GM12874 (cell line): Measurements from ENCODE around the gene OSBPL10.

Experiments
- CTCF ChIP-seq: IDR thresholded peaks from 2 replicates; pipeline ENCODE4 v1.5.1; 2011; ENCODE audit warnings: low read depth, mild to moderate bottlenecking, control low read depth, low read length, moderate library complexity; ENCODE audit not compliant: insufficient read depth

Gene OSBPL10

GRCh38 chr3:31645256-31645655, 335.8 kb downstream of the OSBPL10 start:
- no peak for TF ChIP-seq CTCF

- TF ChIP-seq CTCF: no peak
These were observed 341.2 kb downstream of the OSBPL10 start for GRCh38 chr3:31639828-31640227.

GRCh38 chr3:31636694-31637442, 344.2 kb downstream of the OSBPL10 start:
- no peak for TF ChIP-seq CTCF

- no peak for TF ChIP-seq CTCF
These were observed 345.0 kb downstream of the OSBPL10 start for GRCh38 chr3:31636049-31636448.

GRCh38 chr3:31635545-31635944, 345.5 kb downstream of the OSBPL10 start:
- TF ChIP-seq CTCF: no peak

GRCh38 chr3:31634476-31634875, 346.6 kb downstream of the OSBPL10 start:
- no peak for TF ChIP-seq CTCF

GRCh38 chr3:31629054-31629453, 352.0 kb downstream of the OSBPL10 start:
- no peak for TF ChIP-seq CTCF
